NT2/D1 (cell line): ENCODE measurements around the gene SSTR3.

ENCODE experiments used
- SUZ12 ChIP-seq: IDR thresholded peaks from 2 replicates; pipeline ENCODE4 v1.6.1; 2011; ENCODE audit not compliant: insufficient read length, insufficient read depth; ENCODE audit errors: extremely low read depth
- YY1 ChIP-seq: IDR thresholded peaks from 2 replicates; pipeline ENCODE4 v1.6.1; 2011; ENCODE audit not compliant: insufficient read length, insufficient read depth
- ZNF274 ChIP-seq: IDR thresholded peaks from 2 replicates; pipeline ENCODE4 v1.6.1; 2011; ENCODE audit warnings: mild to moderate bottlenecking, low read depth, low read length

DNA sequence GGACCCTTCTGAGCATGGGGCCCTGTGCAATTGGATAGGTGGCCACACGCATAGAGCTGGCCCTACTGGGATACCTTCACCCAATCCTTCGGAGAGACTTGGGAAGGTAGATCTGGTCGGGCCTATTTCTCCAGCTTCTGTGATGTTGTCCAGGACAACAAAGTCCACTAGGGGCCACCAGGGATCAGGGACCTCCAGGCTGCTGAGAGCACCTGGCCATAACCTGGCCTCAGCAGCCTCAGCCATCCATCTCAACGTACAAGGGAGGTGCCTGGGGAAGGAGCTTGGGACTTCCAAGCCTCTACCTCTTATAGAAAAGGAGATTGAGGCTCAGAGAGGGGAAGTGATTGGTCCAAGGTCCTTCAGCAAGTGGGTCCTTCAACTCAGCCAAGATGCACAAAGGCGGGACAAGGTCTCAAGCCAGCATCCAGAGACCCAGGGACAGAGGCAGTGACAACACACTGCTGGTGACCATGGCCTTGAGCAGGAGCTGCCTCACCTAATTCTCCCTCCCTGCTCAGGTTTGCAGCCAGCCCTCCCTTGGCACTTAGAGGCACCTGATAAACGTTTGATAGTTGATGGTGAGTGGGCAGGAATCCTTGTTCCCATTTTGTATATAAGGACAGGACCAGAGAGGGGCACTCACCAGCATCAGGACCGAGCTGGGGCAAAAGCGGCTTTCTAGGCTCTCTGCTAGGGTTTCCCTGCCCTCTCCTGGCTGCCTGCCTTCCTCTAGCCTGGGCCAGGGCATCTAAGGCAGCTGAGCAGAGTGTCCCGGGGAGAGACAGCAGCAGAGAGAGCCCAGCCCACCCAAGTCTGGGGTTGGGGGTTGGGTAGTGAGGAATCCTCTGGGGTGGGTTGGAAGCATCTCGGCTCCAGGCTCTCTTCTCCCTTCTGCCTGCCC is 27.3 kb upstream of the SSTR3 start:
- TF ChIP-seq SUZ12: no peak
- no peak for TF ChIP-seq YY1
- no peak for TF ChIP-seq ZNF274
